Upper lobe of left lung (tissue), 6 donors: ENCODE results near the gene NAA16. TPM values are rescaled to one million over a fixed set of nuclear protein-coding genes. Genes with fewer than 3 reads are reported as not detected.

ENCODE experiments used
- ATAC-seq, 2 donors: fragments of 200-7000 bp; cut with Tn5 transposase; one replicate each; pipeline ENCODE4 v1.9.1; 2022; ENCODE audit warnings: mild to moderate bottlenecking in 2 of 2, moderate library complexity in 2 of 2; ENCODE audit not compliant: low FRiP score in 2 of 2
- DNase-seq, 2 donors: peaks; one replicate each; pipeline ENCODE4 v3.0.0-alpha.2; 2019 to 2020
- H3K27ac ChIP-seq, 4 donors: fragments of 200-600 bp; sonication (generic); one replicate each; pipeline ENCODE4 v1.5.1; 2016 to 2019
- H3K27me3 ChIP-seq, 4 donors: fragments of 200-600 bp; sonication (generic); one replicate each; pipeline ENCODE4 v1.5.1; 2017 to 2019
- H3K36me3 ChIP-seq, 4 donors: fragments of 200-600 bp; sonication (generic); one replicate each; pipeline ENCODE4 v1.5.1; 2016 to 2019
- H3K4me1 ChIP-seq, 4 donors: fragments of 200-600 bp; sonication (generic); one replicate each; pipeline ENCODE4 v1.5.1; 2018 to 2019
- H3K4me3 ChIP-seq, 4 donors: fragments of 200-600 bp; sonication (generic); one replicate each; pipeline ENCODE4 v1.5.1; 2017 to 2019; ENCODE audit warnings: mild to moderate bottlenecking in 2 of 4, moderate library complexity in 1 of 4
- H3K9me3 ChIP-seq, 4 donors: fragments of 200-600 bp; sonication (generic); one replicate each; pipeline ENCODE4 v1.5.1; 2018 to 2019
- CTCF ChIP-seq, 6 experiments: fragments of 450-650 bp in 4 of 6; fragments of 200-600 bp in 2 of 6; sonication (generic) in 2 of 6; IDR thresholded peaks; one replicate each; pipeline ENCODE4 v1.5.1; 2016 to 2019; ENCODE audit warnings: antibody characterized with exemption in 6 of 6
- EP300 ChIP-seq, 4 donors: sonication (generic); formaldehyde crosslinking; IDR thresholded peaks; one replicate each; pipeline ENCODE4 v1.5.1; 2017; ENCODE audit warnings: antibody characterized with exemption in 4 of 4, control low read depth in 2 of 4
- POLR2A ChIP-seq, 4 donors: fragments of 450-650 bp; IDR thresholded peaks; one replicate each; pipeline ENCODE4 v1.5.1; 2016 to 2017; ENCODE audit warnings: antibody characterized with exemption in 4 of 4, mild to moderate bottlenecking in 2 of 4
- POLR2AphosphoS5 ChIP-seq, 2 donors: sonication (generic); formaldehyde crosslinking; IDR thresholded peaks; one replicate each; pipeline ENCODE4 v1.5.1; 2017; ENCODE audit warnings: antibody characterized with exemption in 2 of 2
- WGBS, 2 donors: methylation state at CpG; one replicate each; pipeline ENCODE4 v1.1.5; 2017 to 2018; 5-methylcytosine and 5-hydroxymethylcytosine counted together
- total RNA-seq, 6 donors: library from RNA; depleted of rRNA in 4 of 6; stranded (reverse); fragments of >200 nt in 4 of 6; gene quantifications; one replicate each; pipeline versions ENCODE4 v1.1.0 to v1.2.1, GENCODE V29; 2016 to 2021
- donor health status: DM: no; HTN: no; CAD: no; lungs with moderate emphysema.
- donor health status: DM: no; HTN: yes; CAD: no; lungs with severe emphysema.

The NAA16 gene
- total RNA-seq, 6 donors from 2014 or later, result 14.3 to 35.6 (median 18.7) TPM

GRCh38 chr13:41317243-41317642 is 6.2 kb downstream of the NAA16 start:
- no peak for ATAC-seq
- TF ChIP-seq POLR2A (IDR thresholded peaks at IDR 0.05) (no peak), CTCF (IDR thresholded peaks at IDR 0.05) (no peak), POLR2AphosphoS5 (IDR thresholded peaks at IDR 0.05) (no peak), EP300 (IDR thresholded peaks at IDR 0.05) (no peak)
- no peak for DNase-seq
- H3K27ac ChIP-seq, result no peak overlapping the region
- peaks cover 0 to 7% (median 3%) of the 10 kb centered on the region in 4 donors for H3K36me3 ChIP-seq
- H3K9me3 ChIP-seq, result no peaks in the 10 kb centered on the region
- no peak overlapping the region for H3K4me3 ChIP-seq
- 76 to 89% methylated on average over 1 of the region's 1 CpG for WGBS, 2 donors
- H3K27me3 ChIP-seq, result no peaks in the 10 kb centered on the region
- peaks cover 24 to 47% (median 33%) of the 10 kb centered on the region in 4 donors for H3K4me1 ChIP-seq

- H3K4me3 ChIP-seq, result no peak overlapping the region
- peaks cover 0 to 47% (median 11%) of the 10 kb centered on the region in 4 donors for H3K36me3 ChIP-seq
- no peak overlapping the region for H3K27ac ChIP-seq
- H3K4me1 ChIP-seq, result peaks cover 0 to 3% (median 0%) of the 10 kb centered on the region in 4 donors
- WGBS, 2 donors, result 59 to 61% methylated on average over 2 of the region's 2 CpGs
- DNase-seq, result no peak
- ATAC-seq, result no peak
- no peak for TF ChIP-seq POLR2A (IDR thresholded peaks at IDR 0.05)
- TF ChIP-seq CTCF (IDR thresholded peaks at IDR 0.05), result no peak
- no peak for TF ChIP-seq EP300 (IDR thresholded peaks at IDR 0.05)
- H3K9me3 ChIP-seq, result no peaks in the 10 kb centered on the region
- H3K27me3 ChIP-seq, result no peaks in the 10 kb centered on the region
Measured at GRCh38 chr13:41325752-41326151, 14.7 kb downstream of the NAA16 start.

- Histone ChIP-seq H3K27me3 (no peaks in the 10 kb centered on the region), H3K9me3 (no peaks in the 10 kb centered on the region), H3K36me3 (peaks cover 0 to 41% (median 8%) of the 10 kb centered on the region in 4 donors), H3K4me3 (no peak overlapping the region), H3K4me1 (peaks cover 0 to 3% (median 0%) of the 10 kb centered on the region in 4 donors), H3K27ac (no peak overlapping the region)
- ATAC-seq (no peak), DNase-seq (no peak)
- 96 to 98% methylated on average over 1 of the region's 1 CpG for WGBS, 2 donors
- TF ChIP-seq EP300 (IDR thresholded peaks at IDR 0.05) (no peak), CTCF (IDR thresholded peaks at IDR 0.05) (no peak), POLR2A (IDR thresholded peaks at IDR 0.05) (no peak), POLR2AphosphoS5 (IDR thresholded peaks at IDR 0.05) (no peak)
Measured at GRCh38 chr13:41326661-41327060, 15.6 kb downstream of the NAA16 start.

GRCh38 chr13:41327994-41328790 is 17.1 kb downstream of the NAA16 start:
- Histone ChIP-seq H3K9me3 (no peaks in the 10 kb centered on the region), H3K4me1 (peaks cover 0 to 3% (median 0%) of the 10 kb centered on the region in 4 donors), H3K36me3 (peaks cover 0 to 45% (median 8%) of the 10 kb centered on the region in 4 donors), H3K27ac (no peak overlapping the region), H3K4me3 (no peak overlapping the region), H3K27me3 (no peaks in the 10 kb centered on the region)
- ATAC-seq (no peak), DNase-seq (no peak)
- TF ChIP-seq POLR2A (IDR thresholded peaks at IDR 0.05) (no peak), CTCF (IDR thresholded peaks at IDR 0.05) (no peak), POLR2AphosphoS5 (IDR thresholded peaks at IDR 0.05) (no peak), EP300 (IDR thresholded peaks at IDR 0.05) (no peak)
- WGBS, 2 donors, result 76 to 78% methylated on average over 3 of the region's 3 CpGs

- TF ChIP-seq EP300 (IDR thresholded peaks at IDR 0.05) (no peak), POLR2AphosphoS5 (IDR thresholded peaks at IDR 0.05) (no peak), POLR2A (IDR thresholded peaks at IDR 0.05) (no peak), CTCF (IDR thresholded peaks at IDR 0.05) (no peak)
- H3K36me3 ChIP-seq, result peaks cover 0 to 31% (median 0%) of the 10 kb centered on the region in 4 donors
- no peak for DNase-seq
- H3K27me3 ChIP-seq, result no peaks in the 10 kb centered on the region
- H3K4me3 ChIP-seq, result no peak overlapping the region
- no peak for ATAC-seq
- H3K4me1 ChIP-seq, result no peaks in the 10 kb centered on the region
- no peak overlapping the region for H3K27ac ChIP-seq
- no peaks in the 10 kb centered on the region for H3K9me3 ChIP-seq
- WGBS, 2 donors, result 86 to 96% methylated on average over 1 of the region's 1 CpG
Measured at GRCh38 chr13:41332829-41333228, 21.8 kb downstream of the NAA16 start.
